GM20000 (cell line): ENCODE measurements around the gene SMPDL3A.
"Not testable (repeated sequence)": the region's sequence is repeated elsewhere in the genome, so short reads cannot be mapped to it uniquely, and the experiment has no call there.

Experiments used
- DNase-seq: peaks from one replicate; pipeline ENCODE4 v3.0.0; 2012; ENCODE audit warnings: low spot score
- TF ChIP-seq, protein P1 (sequence below): IDR thresholded peaks from 2 replicates; pipeline ENCODE4 v1.5.1; 2012; ENCODE audit warnings: mild to moderate bottlenecking, control low read depth; ENCODE audit errors: extremely low read depth, missing control alignments

The SMPDL3A gene, protein sequence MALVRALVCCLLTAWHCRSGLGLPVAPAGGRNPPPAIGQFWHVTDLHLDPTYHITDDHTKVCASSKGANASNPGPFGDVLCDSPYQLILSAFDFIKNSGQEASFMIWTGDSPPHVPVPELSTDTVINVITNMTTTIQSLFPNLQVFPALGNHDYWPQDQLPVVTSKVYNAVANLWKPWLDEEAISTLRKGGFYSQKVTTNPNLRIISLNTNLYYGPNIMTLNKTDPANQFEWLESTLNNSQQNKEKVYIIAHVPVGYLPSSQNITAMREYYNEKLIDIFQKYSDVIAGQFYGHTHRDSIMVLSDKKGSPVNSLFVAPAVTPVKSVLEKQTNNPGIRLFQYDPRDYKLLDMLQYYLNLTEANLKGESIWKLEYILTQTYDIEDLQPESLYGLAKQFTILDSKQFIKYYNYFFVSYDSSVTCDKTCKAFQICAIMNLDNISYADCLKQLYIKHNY

DNA sequence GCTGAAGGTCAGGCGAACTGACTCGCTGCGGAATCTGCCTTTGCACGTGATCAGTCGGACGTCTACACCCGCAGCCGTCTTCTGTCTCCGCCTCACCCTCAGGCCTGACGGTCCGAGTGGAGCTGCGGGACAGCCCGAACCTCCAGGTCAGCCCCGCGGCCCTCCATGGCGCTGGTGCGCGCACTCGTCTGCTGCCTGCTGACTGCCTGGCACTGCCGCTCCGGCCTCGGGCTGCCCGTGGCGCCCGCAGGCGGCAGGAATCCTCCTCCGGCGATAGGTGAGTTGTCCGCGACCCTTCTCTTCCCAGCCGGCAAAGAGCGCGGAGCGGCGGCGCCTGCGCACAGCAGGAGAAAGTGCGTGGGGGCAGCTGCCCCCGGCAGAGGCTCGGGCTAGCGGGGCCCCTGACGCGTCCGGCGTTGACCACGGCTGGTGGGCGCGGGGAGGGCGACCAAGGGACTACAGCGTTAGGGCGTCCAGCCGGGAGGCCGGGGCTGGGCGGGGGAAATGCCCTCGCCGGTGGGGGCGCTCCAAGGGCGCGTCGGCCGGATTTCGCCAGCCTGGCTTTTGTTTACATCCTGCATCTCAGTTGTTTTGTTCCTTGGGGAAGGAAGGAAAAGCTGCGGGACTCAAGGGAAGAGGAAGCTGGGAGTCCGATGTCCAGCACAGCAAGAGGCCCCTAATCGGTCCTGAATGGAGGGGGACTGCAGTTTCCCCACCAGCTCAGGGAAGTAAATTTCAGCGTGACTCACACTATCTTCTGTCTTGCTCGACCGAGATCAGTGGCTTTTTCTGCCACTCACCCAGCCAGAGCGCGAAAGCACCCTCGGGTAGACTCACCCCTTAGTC is at the start of gene SMPDL3A:
Gene SMPDL3A, plus strand, starts transcription at position 77 of the 846 bp plus-strand sequence. Its CDS starts 89 bp downstream, at position 166.
- DNase-seq: peak; percentile 57
- TF ChIP-seq, protein P1, sequence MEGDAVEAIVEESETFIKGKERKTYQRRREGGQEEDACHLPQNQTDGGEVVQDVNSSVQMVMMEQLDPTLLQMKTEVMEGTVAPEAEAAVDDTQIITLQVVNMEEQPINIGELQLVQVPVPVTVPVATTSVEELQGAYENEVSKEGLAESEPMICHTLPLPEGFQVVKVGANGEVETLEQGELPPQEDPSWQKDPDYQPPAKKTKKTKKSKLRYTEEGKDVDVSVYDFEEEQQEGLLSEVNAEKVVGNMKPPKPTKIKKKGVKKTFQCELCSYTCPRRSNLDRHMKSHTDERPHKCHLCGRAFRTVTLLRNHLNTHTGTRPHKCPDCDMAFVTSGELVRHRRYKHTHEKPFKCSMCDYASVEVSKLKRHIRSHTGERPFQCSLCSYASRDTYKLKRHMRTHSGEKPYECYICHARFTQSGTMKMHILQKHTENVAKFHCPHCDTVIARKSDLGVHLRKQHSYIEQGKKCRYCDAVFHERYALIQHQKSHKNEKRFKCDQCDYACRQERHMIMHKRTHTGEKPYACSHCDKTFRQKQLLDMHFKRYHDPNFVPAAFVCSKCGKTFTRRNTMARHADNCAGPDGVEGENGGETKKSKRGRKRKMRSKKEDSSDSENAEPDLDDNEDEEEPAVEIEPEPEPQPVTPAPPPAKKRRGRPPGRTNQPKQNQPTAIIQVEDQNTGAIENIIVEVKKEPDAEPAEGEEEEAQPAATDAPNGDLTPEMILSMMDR: no peak

DNA sequence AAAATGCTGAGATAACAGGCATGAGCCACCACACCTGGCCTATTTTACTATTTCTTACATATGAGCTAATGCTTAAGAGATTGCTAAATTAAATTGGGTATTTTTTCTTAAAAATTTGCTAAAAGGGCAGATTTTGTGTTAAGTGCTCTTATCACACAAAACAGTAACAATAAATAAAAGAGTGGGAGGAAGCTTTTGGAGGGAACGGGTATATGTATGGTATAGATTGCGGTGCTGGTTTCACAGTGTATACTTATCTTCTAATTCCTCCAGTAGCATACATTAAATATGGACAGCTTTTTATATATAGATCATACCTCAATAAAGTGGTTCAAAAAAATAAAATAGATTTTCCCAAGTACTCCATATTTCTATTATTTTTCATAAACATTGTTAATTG is 49.0 kb upstream of the SMPDL3A start:
- TF ChIP-seq, protein P1: no peak
- DNase-seq: no peak

DNA sequence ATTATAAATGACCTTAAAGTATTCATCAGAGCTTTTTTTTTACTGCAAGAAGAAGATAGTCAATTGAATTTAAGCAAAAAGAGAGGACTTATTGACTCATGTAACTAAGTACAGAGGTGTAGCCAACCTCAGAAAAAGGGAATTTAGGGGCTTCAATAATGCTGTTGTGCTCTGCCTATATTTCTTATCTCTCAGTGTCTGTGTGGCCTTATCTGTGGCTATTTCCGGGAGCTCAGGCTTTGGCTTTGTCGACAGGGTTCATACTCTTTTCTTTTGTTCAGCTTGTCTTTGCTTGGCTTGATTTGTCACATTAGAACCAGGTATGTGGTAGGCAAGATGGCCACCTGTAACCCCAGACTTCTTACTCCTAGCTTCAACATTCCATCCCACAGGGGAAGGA is 48.1 kb upstream of the SMPDL3A start:
- TF ChIP-seq, protein P1: no peak
- DNase-seq: no peak

DNA sequence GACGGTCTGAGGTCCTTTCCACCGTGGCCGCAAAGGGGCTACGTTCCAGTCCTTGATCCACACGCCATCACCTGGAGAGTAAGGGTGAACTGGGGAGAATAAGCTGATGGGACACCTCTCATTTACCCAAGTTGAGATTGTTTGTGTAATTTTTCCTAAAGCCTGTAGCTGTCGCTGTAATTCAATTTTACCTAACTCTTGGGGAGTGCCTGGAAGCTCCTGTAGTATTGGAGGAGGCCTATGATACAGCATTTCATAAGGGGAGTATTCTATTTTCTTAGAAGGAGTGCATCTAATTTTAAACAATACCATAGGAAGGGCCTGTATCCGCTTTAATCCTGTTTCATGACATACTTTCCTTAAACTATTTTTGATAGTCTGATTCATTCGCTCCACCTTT is 44.8 kb upstream of the SMPDL3A start:
- TF ChIP-seq, protein P1: peak; percentile 3
- not testable (repeated sequence) for DNase-seq

DNA sequence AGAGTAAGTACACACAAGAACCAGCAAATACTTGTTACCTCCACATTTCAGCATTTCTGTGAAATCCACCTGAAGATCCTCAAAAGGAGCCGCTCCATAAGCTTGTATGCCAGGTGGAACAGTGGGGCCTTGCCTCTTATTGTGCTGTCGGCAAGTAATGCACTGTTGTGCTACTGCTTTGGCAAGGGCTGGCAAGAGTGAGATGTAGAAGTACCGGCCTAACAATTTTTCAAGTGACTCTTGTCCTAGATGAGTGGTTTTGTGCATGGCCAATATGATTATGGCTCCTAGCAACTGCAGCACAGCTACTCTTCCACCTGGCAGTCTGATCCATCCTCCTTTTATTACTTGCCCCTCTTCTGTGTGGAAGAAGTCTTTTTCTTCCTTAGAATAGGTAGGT is 44.2 kb upstream of the SMPDL3A start:
- DNase-seq: not testable (repeated sequence)

DNA sequence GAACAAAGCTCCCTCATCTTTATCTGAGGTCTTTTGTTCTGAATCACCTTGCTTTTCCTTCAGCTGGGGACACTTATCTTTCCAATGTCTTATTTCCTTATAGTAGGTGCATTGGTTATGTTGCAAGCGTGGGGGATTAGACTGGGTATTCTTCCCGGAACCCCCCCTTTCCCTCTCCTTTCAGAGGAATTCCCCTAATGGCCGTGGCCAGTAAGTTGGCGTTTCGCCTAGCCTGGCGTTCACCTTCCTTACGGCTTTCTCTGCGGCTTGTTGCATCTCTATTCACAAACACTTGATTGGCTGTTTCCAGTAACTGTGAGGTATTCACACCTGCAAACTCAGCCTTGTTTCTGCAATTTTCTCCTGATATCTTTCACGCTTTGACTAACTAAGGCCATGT is 42.4 kb upstream of the SMPDL3A start:
- DNase-seq: no peak
- TF ChIP-seq, protein P1: no peak

DNA sequence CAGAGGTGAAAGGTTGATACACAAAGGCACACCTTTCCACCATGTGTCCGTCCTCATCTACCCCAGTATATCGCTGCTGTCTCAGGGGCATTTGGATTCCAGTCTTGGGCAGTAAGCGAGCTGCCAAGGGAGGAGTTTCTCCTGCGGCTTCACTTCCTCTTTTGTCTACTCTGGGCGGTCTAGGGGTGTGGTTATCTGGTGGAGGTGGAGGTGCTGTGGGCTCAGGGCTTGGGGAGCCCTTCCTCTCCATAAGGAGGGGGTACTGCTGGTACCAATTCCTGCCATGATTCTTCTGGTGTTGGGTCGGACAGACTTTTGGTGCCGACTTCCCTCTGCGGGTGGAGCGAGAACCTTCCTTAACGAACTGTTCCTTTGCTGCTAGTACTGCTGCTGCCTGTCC is 41.5 kb upstream of the SMPDL3A start:
- no peak for DNase-seq
- TF ChIP-seq, protein P1: no peak

DNA sequence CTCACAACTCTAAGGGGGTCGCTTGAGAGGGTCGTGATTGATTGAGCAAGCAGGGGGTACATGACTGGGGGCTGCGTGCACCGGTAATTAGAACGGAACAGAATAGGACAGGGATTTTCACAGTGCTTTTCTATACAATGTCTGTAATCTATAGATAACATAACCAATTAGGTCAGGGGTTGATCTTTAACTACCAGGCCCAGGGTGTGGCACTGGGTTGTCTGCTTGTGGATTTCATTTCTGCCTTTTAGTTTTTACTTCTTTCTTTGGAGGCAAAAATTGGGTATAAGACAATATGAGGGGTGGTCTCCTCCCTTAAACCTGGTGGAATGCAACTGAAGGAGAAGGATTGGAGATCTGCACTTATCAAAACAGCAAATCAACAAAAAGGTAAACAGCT is 40.1 kb upstream of the SMPDL3A start:
- DNase-seq: not testable (repeated sequence)
